Esophagus muscularis mucosa (tissue), 4 donors: ENCODE data around the gene ZNF844.

Experiments
- EP300 ChIP-seq: sonication (generic); formaldehyde crosslinking; IDR thresholded peaks from one replicate; pipeline ENCODE4 v1.6.1; 2017; ENCODE audit warnings: antibody characterized with exemption
- POLR2A ChIP-seq: fragments of 450-650 bp; IDR thresholded peaks from one replicate; pipeline ENCODE4 v1.6.1; 2017; ENCODE audit warnings: antibody characterized with exemption, moderate library complexity, mild to moderate bottlenecking, low read depth
- POLR2AphosphoS5 ChIP-seq, 2 donors: sonication (generic); formaldehyde crosslinking; IDR thresholded peaks; one replicate each; pipeline ENCODE4 v1.6.1; 2017; ENCODE audit warnings: antibody characterized with exemption in 2 of 2
- TF ChIP-seq, protein P1 (sequence below), 3 experiments: fragments of 200-600 bp in 2 of 3; fragments of 450-650 bp in 1 of 3; sonication (generic) in 2 of 3; IDR thresholded peaks; one replicate each; pipeline ENCODE4 v1.5.1; 2017 to 2019; ENCODE audit warnings: antibody characterized with exemption in 3 of 3, mild to moderate bottlenecking in 2 of 3, moderate library complexity in 1 of 3

DNA sequence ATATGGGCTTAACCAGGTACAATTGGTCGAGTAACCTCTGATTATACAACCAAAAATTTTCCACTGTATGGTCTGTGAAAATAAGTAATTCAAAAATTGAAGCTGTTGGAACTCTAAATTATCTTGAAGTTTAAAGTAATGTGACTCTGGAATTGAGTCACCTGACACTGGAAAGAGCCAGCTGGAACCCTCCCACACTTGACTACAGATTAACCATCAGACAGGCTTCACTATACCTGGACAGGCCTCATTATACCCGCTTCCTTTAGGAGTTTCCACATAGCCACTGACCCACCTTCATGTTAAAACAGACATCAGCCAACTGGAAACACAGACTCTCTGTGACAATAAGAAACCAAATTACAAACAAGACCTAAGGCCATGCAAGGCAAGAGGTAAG lies 30.3 kb upstream of the ZNF844 start:
- TF ChIP-seq, protein P1, sequence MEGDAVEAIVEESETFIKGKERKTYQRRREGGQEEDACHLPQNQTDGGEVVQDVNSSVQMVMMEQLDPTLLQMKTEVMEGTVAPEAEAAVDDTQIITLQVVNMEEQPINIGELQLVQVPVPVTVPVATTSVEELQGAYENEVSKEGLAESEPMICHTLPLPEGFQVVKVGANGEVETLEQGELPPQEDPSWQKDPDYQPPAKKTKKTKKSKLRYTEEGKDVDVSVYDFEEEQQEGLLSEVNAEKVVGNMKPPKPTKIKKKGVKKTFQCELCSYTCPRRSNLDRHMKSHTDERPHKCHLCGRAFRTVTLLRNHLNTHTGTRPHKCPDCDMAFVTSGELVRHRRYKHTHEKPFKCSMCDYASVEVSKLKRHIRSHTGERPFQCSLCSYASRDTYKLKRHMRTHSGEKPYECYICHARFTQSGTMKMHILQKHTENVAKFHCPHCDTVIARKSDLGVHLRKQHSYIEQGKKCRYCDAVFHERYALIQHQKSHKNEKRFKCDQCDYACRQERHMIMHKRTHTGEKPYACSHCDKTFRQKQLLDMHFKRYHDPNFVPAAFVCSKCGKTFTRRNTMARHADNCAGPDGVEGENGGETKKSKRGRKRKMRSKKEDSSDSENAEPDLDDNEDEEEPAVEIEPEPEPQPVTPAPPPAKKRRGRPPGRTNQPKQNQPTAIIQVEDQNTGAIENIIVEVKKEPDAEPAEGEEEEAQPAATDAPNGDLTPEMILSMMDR (IDR thresholded peaks at IDR 0.05) = no peak
- TF ChIP-seq POLR2AphosphoS5 (IDR thresholded peaks at IDR 0.05) (no peak), EP300 (no peak), POLR2A (no peak)
